Measurements from ENCODE around the gene NUP93. TPM values are rescaled to one million over a fixed set of nuclear protein-coding genes. Genes with fewer than 3 reads are reported as not detected.

NUP93 gene
- total RNA-seq, 1 donor from 2014 or later = 57.2 TPM

- Histone ChIP-seq H3K27ac (no peak overlapping the region), H3K4me3 (no peak overlapping the region), H3K36me3 (peaks cover 18% of the 10 kb centered on the region), H3K9me3 (no peaks in the 10 kb centered on the region), H3K4me1 (no peaks in the 10 kb centered on the region), H3K27me3 (no peaks in the 10 kb centered on the region)
- TF ChIP-seq CTCF (IDR thresholded peaks at IDR 0.05) = no peak
- intact Hi-C loops (cut with DNase I) = no loop called here
- ATAC-seq = no peak
- DNase-seq = no peak
Observed at GRCh38 chr16:56817938-56818337, 88.0 kb downstream of the NUP93 start.

- intact Hi-C loops (cut with DNase I) = no loop called here
- no peaks in the 10 kb centered on the region for H3K4me1 ChIP-seq
- no peak for DNase-seq
- no peak for ATAC-seq
- H3K9me3 ChIP-seq = no peaks in the 10 kb centered on the region
- no peak overlapping the region for H3K4me3 ChIP-seq
- H3K36me3 ChIP-seq = peaks cover 32% of the 10 kb centered on the region
- H3K27ac ChIP-seq = no peak overlapping the region
- no peaks in the 10 kb centered on the region for H3K27me3 ChIP-seq
- TF ChIP-seq CTCF (IDR thresholded peaks at IDR 0.05) = no peak
Observed at GRCh38 chr16:56823081-56823733, 93.3 kb downstream of the NUP93 start.

- peak; percentile 33 for TF ChIP-seq CTCF (IDR thresholded peaks at IDR 0.05)
- DNase-seq = peak; percentile 72
- peak; percentile 92 for ATAC-seq
- H3K9me3 ChIP-seq = no peaks in the 10 kb centered on the region
- no peaks in the 10 kb centered on the region for H3K27me3 ChIP-seq
- H3K4me1 ChIP-seq = no peaks in the 10 kb centered on the region
- no peak overlapping the region for H3K4me3 ChIP-seq
- H3K27ac ChIP-seq = no peak overlapping the region
- intact Hi-C loops (cut with DNase I) = no loop called here
- H3K36me3 ChIP-seq = peaks cover 37% of the 10 kb centered on the region
Observed at GRCh38 chr16:56824331-56824730, 94.4 kb downstream of the NUP93 start.

- Histone ChIP-seq H3K4me1 (no peaks in the 10 kb centered on the region), H3K36me3 (peaks cover 33% of the 10 kb centered on the region), H3K9me3 (no peaks in the 10 kb centered on the region), H3K27me3 (no peaks in the 10 kb centered on the region), H3K4me3 (no peak overlapping the region), H3K27ac (no peak overlapping the region)
- no peak for TF ChIP-seq CTCF (IDR thresholded peaks at IDR 0.05)
- no peak for DNase-seq
- intact Hi-C loops (cut with DNase I) = no loop called here
- no peak for ATAC-seq
Observed at GRCh38 chr16:56824804-56825203, 94.9 kb downstream of the NUP93 start.

- Histone ChIP-seq H3K9me3 (no peaks in the 10 kb centered on the region), H3K27me3 (no peaks in the 10 kb centered on the region), H3K4me1 (no peaks in the 10 kb centered on the region), H3K36me3 (peaks cover 35% of the 10 kb centered on the region), H3K27ac (no peak overlapping the region), H3K4me3 (no peak overlapping the region)
- no peak for ATAC-seq
- intact Hi-C loops (cut with DNase I) = no loop called here
- TF ChIP-seq CTCF (IDR thresholded peaks at IDR 0.05) = no peak
- DNase-seq = no peak
Observed at GRCh38 chr16:56825826-56826225, 95.9 kb downstream of the NUP93 start.

- Histone ChIP-seq H3K27ac (no peak overlapping the region), H3K36me3 (peaks cover 56% of the 10 kb centered on the region), H3K4me3 (no peak overlapping the region), H3K4me1 (no peaks in the 10 kb centered on the region), H3K27me3 (no peaks in the 10 kb centered on the region), H3K9me3 (no peaks in the 10 kb centered on the region)
- intact Hi-C loops (cut with DNase I) = no loop called here
- DNase-seq (no peak), ATAC-seq (no peak)
- TF ChIP-seq CTCF (IDR thresholded peaks at IDR 0.05) = no peak
Observed at GRCh38 chr16:56828647-56829046, 98.7 kb downstream of the NUP93 start.

Measured in upper lobe of right lung (tissue), 1 donor.